ENCODE results near the gene LAX1. TPM values are rescaled to one million over a fixed set of nuclear protein-coding genes. Genes with fewer than 3 reads are reported as not detected.

LAX1 gene
- total and polyA plus RNA-seq, 2 of the 4 experiments (the other 2 are of a cell fraction) = 0.03 TPM; not detected in 1

DNA sequence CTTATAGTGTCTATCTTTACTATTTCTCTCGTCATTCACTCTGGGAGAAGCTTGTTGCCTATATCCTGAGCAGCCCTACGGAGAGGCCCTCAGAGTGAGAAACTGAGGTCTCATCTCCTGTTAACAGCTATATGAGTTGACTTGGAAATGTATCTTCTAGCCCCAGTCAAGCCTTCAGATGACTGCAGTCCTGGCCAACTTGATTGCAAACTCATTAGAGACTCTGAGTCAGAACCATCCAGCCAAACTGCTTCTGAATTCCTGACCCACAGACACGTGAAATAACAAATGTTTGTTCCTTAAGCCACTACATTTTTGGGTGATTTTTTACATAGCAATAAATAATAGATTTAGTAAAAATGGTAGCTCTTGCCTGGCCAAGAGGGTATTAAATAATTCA is 26.5 kb downstream of the LAX1 start:
- Histone ChIP-seq H2BK20ac (ENCODE audit: low read depth, low read length) (no peak overlapping the region), H3K4ac (ENCODE audit: low read depth, low read length) (no peak overlapping the region), H3K27ac (ENCODE audit: insufficient read depth, low read length) (no peak overlapping the region), H2AK5ac (ENCODE audit: low read depth, low read length) (no peak overlapping the region), H4K20me1 (ENCODE audit: insufficient read depth, low read length) (peaks cover 5% of the 10 kb centered on the region; the same call in 1 of the 2 replicates), H3K4me2 (ENCODE audit: low read depth, low read length) (no peak overlapping the region), H3K9me3 (ENCODE audit: control insufficient read depth, insufficient read depth, low read length) (peaks cover 2% of the 10 kb centered on the region; the same call in 1 of the 2 replicates), H3K4me1 (ENCODE audit: control insufficient read depth, insufficient read depth, low read length) (no peaks in the 10 kb centered on the region), H3K9ac (ENCODE audit: low read depth, low read length) (no peak overlapping the region), H3K36me3 (ENCODE audit: control insufficient read depth, insufficient read depth, low read length) (no peaks in the 10 kb centered on the region), H2BK15ac (ENCODE audit: low read depth, low read length) (no peak overlapping the region), H4K91ac (ENCODE audit: insufficient read depth, low read depth, low read length) (no peak overlapping the region), H3K79me1 (ENCODE audit: low read depth in 1 of 2, low read length in 2 of 2) (peaks cover 0 to 6% of the 10 kb centered on the region in 2 experiments; a peak in 2 of 4 replicates), H3K4me3 (ENCODE audit: insufficient read depth, low read depth, low read length) (no peak overlapping the region), H2BK120ac (ENCODE audit: low read depth, low read length) (no peak overlapping the region), H2BK5ac (ENCODE audit: low read depth, low read length, poor library complexity, severe bottlenecking) (no peak overlapping the region), H4K5ac (ENCODE audit: low read depth, low read length) (no peak overlapping the region), H2AFZ (replicated peaks; ENCODE audit: low read length, poor library complexity) (no peak overlapping the region), H2AK9ac (replicated peaks; ENCODE audit: low read depth, low read length, poor library complexity) (no peak overlapping the region), H3K23ac (ENCODE audit: low read depth, low read length) (no peak overlapping the region), H3K27me3 (ENCODE audit: control insufficient read depth, insufficient read depth, low read length) (no peaks in the 10 kb centered on the region), H4K8ac (ENCODE audit: low read depth in 2 of 2, low read length in 2 of 2) (no peak overlapping the region), H3K56ac (ENCODE audit: extremely low read depth, insufficient read depth, low read length) (no peak overlapping the region), H3K14ac (replicated peaks; ENCODE audit: low read depth, low read length) (0 out of 2 replicates have a peak overlapping the region, but pooled peaks have one; percentile 4), H3K18ac (ENCODE audit: low read depth, low read length) (no peak overlapping the region), H3K9me1 (ENCODE audit: insufficient read depth, low read length) (no peaks in the 10 kb centered on the region)
- dilution Hi-C loops (cut with HindIII; ENCODE audit: low sequenced_read_pairs, unreplicated experiment) (no loop called here), intact Hi-C loops (cut with micrococcal nuclease) (no loop called here), in situ Hi-C loops (cut with MboI; ENCODE audit: low sequenced_read_pairs) (no loop called here)
- DNase-seq (no peak), ATAC-seq (ENCODE audit: low read depth) (no peak)
- WGBS, 2 experiments (ENCODE audit: extremely low coverage in 2 of 2, insufficient read length in 1 of 2) = no CpG with 5 or more reads among the region's 3 CpGs
- CTCF ChIA-PET = no interaction called here
- BruUV-seq (replicated peaks) = no TSS peak
- TF ChIP-seq MAZ (IDR thresholded peaks at IDR 0.05; ENCODE audit: borderline replicate concordance, low read depth, low read length) (no peak), BHLHE40 (IDR thresholded peaks at IDR 0.05; ENCODE audit: low read depth, low read length) (no peak), RFX5 (IDR thresholded peaks at IDR 0.05; ENCODE audit: low read depth, low read length) (no peak), MXI1 (IDR thresholded peaks at IDR 0.05; ENCODE audit: borderline replicate concordance, low read depth, low read length) (no peak), SMC3 (IDR thresholded peaks at IDR 0.05; ENCODE audit: low read depth, low read length) (no peak)
- TF ChIP-seq, protein P1, sequence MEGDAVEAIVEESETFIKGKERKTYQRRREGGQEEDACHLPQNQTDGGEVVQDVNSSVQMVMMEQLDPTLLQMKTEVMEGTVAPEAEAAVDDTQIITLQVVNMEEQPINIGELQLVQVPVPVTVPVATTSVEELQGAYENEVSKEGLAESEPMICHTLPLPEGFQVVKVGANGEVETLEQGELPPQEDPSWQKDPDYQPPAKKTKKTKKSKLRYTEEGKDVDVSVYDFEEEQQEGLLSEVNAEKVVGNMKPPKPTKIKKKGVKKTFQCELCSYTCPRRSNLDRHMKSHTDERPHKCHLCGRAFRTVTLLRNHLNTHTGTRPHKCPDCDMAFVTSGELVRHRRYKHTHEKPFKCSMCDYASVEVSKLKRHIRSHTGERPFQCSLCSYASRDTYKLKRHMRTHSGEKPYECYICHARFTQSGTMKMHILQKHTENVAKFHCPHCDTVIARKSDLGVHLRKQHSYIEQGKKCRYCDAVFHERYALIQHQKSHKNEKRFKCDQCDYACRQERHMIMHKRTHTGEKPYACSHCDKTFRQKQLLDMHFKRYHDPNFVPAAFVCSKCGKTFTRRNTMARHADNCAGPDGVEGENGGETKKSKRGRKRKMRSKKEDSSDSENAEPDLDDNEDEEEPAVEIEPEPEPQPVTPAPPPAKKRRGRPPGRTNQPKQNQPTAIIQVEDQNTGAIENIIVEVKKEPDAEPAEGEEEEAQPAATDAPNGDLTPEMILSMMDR (conservative IDR thresholded peaks at IDR 0.05; ENCODE audit: low read depth, low read length) = no peak
- POLR2A ChIA-PET (ENCODE audit: unreplicated experiment) = no interaction called here
